ENCODE results near the gene GDNF.

The GDNF gene

DNA sequence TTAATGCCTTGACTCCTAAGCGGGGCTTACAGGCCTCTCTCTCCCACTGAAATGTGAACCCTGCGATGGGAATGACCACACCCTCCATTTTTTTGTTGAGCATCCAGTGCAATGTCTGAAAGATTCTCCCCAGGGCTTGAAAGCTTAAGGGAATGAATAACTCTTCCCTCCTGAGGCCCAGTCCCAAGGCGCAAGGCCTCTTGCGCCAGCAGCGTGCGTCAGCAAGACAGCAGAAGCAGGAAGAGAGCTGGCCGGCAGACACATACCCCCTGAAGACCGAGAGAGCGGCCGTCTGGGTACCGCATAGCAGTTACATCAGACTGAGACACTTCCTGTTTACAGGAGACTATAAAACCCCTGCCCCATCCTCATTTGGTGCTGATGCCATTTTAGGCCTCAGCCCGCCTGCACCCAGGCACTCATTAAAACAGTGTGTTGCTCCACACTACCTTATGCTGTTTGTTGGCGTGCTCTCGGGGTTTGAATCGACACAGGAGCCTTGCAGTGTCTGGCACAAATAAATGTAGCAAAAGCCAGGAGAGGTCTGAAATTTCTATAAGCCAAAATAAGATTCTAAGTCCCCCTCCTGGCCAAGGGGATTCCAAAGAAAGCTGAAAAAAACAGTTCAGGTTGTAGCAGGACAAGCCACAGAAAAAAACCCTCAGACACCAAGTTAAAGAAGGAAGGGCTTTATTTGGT, 62.3 kb downstream of the GDNF start:
- TF ChIP-seq, protein P1, sequence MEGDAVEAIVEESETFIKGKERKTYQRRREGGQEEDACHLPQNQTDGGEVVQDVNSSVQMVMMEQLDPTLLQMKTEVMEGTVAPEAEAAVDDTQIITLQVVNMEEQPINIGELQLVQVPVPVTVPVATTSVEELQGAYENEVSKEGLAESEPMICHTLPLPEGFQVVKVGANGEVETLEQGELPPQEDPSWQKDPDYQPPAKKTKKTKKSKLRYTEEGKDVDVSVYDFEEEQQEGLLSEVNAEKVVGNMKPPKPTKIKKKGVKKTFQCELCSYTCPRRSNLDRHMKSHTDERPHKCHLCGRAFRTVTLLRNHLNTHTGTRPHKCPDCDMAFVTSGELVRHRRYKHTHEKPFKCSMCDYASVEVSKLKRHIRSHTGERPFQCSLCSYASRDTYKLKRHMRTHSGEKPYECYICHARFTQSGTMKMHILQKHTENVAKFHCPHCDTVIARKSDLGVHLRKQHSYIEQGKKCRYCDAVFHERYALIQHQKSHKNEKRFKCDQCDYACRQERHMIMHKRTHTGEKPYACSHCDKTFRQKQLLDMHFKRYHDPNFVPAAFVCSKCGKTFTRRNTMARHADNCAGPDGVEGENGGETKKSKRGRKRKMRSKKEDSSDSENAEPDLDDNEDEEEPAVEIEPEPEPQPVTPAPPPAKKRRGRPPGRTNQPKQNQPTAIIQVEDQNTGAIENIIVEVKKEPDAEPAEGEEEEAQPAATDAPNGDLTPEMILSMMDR (IDR thresholded peaks at IDR 0.05; ENCODE audit: low read depth, low read length) = no peak
- H3K4me3 ChIP-seq (ENCODE audit: low read depth, low read length) = no peak overlapping the region

DNA sequence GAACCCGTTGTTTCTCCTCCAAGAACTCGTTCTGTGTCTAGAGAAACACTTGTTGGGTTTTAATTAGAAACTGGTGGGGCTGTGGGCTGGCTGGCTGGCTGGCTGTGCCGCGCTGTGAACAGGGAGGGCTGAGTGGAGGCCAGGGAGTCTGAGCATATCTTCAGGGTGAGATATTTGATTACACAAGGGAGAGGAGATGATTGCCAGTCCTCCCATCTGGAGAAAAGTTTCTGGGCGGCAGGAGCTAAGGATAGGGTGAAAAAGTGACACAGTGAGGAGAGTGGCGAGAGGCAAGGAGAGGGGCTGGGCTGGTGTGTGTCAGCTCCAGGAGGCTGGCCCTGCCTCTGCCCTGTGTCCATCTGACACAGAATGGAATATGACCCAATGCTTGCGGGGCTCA, 63.0 kb downstream of the GDNF start:
- TF ChIP-seq, protein P1 (IDR thresholded peaks at IDR 0.05; ENCODE audit: low read depth, low read length) = no peak
- H3K4me3 ChIP-seq (ENCODE audit: low read depth, low read length) = no peak overlapping the region

DNA sequence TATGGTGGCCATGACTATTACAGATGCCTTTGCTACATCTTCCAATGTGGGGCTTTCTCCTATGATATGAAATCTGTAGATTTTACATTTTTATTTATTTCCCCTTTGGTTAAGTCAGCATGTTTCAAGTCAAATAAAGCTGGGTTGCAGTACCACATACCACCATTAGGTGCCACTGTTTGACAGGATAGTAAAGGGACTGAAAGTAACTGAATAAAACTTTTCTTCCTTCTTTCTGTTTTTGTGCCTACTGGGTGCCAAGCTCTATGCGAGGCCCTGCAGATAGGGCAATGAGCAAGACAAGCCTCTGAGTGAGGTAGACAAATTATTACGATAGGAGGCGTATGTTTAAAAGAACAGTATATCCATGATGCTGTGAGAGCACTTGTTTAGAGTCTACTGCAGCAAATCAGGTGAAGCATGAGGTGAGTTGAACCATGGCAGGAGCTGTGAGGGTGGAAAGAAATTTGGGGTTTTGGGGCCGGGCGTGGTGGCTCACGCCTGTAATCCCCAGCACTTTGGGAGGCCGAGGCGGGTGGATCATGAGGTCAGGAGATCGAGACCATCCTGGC, 64.8 kb downstream of the GDNF start:
- TF ChIP-seq, protein P1 (IDR thresholded peaks at IDR 0.05; ENCODE audit: low read depth, low read length) = peak; percentile 60
- no peak overlapping the region for H3K4me3 ChIP-seq (ENCODE audit: low read depth, low read length)

DNA sequence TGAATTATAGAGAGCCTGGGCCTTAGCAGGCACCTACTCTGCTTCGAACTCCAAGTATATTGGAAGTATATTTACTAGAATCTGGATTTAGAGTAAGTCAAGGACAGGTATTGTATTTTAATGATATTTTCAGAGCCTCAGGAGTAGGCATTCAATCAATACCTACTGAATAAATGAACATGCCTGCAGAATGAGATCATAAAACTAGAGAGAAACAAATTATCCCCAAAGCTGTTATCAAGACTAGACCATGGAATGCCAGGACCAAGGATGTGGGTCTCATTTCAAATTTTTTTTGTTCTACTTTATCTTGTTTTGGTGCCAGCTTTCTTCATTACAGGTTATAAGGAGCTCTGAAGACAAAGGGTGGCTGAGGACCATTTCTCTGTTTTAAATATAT, 66.0 kb downstream of the GDNF start:
- H3K4me3 ChIP-seq (ENCODE audit: low read depth, low read length) = no peak overlapping the region
- TF ChIP-seq, protein P1 (IDR thresholded peaks at IDR 0.05; ENCODE audit: low read depth, low read length) = no peak

DNA sequence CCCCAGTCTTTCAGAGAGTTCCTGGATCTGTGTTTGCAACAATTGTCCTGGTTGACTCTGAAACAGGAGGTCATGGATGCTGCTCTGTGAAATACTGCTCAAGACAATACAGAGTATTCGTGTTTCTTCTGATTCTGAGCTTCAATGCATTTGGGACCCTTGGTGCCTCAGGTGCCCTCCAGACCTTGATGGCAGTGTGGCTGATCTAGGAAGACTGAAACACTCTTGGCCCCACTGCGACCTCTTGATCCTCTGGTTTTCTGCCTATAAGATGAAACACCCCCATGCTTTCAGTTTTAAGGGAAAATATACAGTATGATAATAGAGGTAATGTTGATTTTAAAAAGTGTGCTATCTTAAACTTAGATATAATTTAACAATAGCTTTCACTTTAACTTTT, 67.6 kb downstream of the GDNF start:
- TF ChIP-seq, protein P1 (IDR thresholded peaks at IDR 0.05; ENCODE audit: low read depth, low read length) = no peak
- H3K4me3 ChIP-seq (ENCODE audit: low read depth, low read length) = no peak overlapping the region

DNA sequence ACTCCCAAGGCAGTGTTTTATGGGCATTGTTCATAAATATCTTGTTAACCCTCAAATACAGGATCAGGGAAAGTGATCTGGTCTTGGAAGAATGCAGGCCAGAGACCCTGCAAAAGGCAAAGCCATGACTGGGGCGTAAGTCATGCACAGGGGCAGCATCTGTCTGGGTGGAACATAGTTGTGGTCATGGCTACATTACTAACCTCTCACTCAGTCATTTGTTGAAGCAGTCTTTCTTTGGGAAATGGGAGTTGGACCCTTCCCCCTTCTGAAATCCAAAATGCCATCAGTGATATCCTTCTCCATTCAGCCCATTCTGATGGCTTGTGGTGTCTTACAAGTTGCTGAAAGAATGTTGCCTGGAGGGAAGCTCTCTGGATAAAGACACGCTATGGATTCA, 68.1 kb downstream of the GDNF start:
- no peak overlapping the region for H3K4me3 ChIP-seq (ENCODE audit: low read depth, low read length)
- TF ChIP-seq, protein P1 (IDR thresholded peaks at IDR 0.05; ENCODE audit: low read depth, low read length) = no peak

DNA sequence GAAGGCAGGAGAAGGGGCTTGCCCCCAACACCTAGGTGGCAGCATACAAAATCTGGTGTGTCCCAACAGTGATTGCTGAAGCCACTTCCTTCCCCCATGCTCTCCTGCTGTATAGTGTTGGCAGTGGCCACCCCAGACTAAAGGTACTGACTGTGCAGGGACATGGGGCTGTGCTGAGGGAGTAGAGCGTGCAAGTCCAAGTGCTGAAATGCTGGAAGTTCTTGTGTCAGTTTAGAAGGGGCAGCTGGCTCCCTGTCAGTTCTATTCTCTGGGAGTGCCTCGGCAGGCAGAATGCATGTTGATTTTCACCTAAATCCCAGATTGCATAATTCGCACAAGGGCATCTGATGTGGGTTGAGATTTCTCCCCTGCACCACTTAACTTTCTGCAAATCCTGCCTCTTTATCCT, 68.6 kb downstream of the GDNF start:
- TF ChIP-seq, protein P1 (IDR thresholded peaks at IDR 0.05; ENCODE audit: low read depth, low read length) = no peak
- H3K4me3 ChIP-seq (ENCODE audit: low read depth, low read length) = peak overlapping the region; percentile 11; the same call in 1 of the 2 replicates
